ENCODE measurements around the gene PAK6.

GRCh38 chr15:40296561-40297230 lies 57.8 kb downstream of the PAK6 start:
- TF ChIP-seq CTCF (IDR thresholded peaks at IDR 0.05; ENCODE audit: low read depth, low read length, poor library complexity, severe bottlenecking), result no peak
- TF ChIP-seq EZH2phosphoT487 (IDR thresholded peaks at IDR 0.05; ENCODE audit: borderline replicate concordance, low read length), result no peak
